Measurements from ENCODE around the gene TTC28.

GRCh38 chr22:28151151-28151816 lies 528.4 kb downstream of the TTC28 start:
- no peak for TF ChIP-seq CTCF (IDR thresholded peaks at IDR 0.05)
- TF ChIP-seq POLR2A (IDR thresholded peaks at IDR 0.05): no peak

All from thyroid gland (tissue), 4 donors.